WERI-Rb-1 (cell line): ENCODE results near the gene GRID1.

Experiments used
- DNase-seq: peaks from one replicate; pipeline ENCODE4 v3.0.0-alpha.2; 2020
- H3K27ac ChIP-seq: fragments of 250-450 bp; sonication (Bioruptor Pico); 2 replicates; pipeline ENCODE4 v1.5.1; 2020; ENCODE audit warnings: mild to moderate bottlenecking, moderate library complexity
- H3K27me3 ChIP-seq: fragments of 250-450 bp; sonication (Bioruptor Pico); 2 replicates; pipeline ENCODE4 v1.5.1; 2021; ENCODE audit warnings: mild to moderate bottlenecking, low read depth, moderate library complexity; ENCODE audit not compliant: insufficient read depth, severe bottlenecking
- H3K36me3 ChIP-seq: fragments of 250-450 bp; sonication (Bioruptor Pico); 2 replicates; pipeline ENCODE4 v1.5.1; 2020; ENCODE audit warnings: mild to moderate bottlenecking, moderate library complexity
- H3K4me3 ChIP-seq: 2 replicates; pipeline ENCODE4 v1.5.1; 2011; ENCODE audit warnings: low read depth, mild to moderate bottlenecking, control low read depth, low read length
- H3K9me3 ChIP-seq: fragments of 250-450 bp; sonication (Bioruptor Pico); 2 replicates; pipeline ENCODE4 v1.5.1; 2021; ENCODE audit warnings: mild to moderate bottlenecking, moderate library complexity; ENCODE audit not compliant: severe bottlenecking
- TF ChIP-seq, protein P1 (sequence below): IDR thresholded peaks from 2 replicates; pipeline ENCODE4 v1.5.1; 2011; ENCODE audit warnings: low read depth, mild to moderate bottlenecking, control low read depth, inconsistent platforms, low read length

GRID1 gene

DNA sequence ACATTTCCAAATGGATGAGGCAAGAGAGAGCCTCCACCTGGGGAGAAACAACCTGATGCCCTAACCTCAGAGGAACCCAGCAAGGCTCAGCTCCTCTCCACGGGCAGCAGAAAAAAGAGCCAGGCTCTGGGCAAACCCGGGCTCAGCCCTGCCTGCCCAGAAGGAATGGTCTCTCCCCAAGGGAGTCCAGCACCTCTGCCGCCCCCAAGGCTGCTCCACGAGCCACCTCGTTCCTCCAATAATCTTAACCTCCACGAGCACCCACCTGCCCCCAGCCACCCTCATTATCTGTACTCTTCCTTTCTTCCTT lies 154.2 kb downstream of the GRID1 start:
- Histone ChIP-seq H3K27me3 (no peaks in the 10 kb centered on the region), H3K4me3 (no peak overlapping the region), H3K27ac (no peak overlapping the region), H3K9me3 (no peaks in the 10 kb centered on the region), H3K36me3 (no peaks in the 10 kb centered on the region)
- DNase-seq, result no peak
- TF ChIP-seq, protein P1, sequence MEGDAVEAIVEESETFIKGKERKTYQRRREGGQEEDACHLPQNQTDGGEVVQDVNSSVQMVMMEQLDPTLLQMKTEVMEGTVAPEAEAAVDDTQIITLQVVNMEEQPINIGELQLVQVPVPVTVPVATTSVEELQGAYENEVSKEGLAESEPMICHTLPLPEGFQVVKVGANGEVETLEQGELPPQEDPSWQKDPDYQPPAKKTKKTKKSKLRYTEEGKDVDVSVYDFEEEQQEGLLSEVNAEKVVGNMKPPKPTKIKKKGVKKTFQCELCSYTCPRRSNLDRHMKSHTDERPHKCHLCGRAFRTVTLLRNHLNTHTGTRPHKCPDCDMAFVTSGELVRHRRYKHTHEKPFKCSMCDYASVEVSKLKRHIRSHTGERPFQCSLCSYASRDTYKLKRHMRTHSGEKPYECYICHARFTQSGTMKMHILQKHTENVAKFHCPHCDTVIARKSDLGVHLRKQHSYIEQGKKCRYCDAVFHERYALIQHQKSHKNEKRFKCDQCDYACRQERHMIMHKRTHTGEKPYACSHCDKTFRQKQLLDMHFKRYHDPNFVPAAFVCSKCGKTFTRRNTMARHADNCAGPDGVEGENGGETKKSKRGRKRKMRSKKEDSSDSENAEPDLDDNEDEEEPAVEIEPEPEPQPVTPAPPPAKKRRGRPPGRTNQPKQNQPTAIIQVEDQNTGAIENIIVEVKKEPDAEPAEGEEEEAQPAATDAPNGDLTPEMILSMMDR, result no peak

DNA sequence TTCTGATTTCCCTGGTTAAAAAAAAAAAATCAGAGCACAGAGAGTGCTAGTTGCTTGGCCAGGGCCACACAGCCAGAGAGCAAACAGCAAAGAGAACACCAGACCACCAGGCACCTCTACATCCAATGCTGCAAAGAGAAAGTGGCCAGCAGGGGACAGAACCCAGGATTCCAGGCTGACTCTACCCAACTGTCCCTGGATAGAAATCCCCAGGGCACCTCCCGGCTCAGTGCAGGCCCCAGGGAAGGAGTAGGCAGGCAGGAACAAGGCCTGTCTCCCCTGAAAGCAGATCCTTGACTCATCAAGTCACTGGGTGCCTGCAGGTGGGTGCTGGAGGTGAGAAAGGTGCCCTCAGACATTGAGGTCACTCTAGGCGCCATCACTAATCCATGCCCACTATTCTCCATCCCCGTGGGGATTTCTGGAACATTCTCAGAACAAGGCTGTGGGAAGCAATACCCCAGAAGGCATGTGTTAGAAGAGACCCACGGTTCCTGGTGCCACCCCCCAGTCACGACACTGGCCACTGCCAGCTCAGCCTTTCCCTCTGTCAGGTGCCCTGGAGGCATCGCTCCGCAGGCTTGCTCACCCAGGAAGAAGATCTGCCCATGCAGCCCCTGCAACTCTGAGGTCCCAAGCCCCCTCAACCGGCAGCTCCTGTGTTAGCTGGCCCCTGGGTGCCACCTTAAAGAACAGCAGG lies 154.8 kb downstream of the GRID1 start:
- Histone ChIP-seq H3K36me3 (no peaks in the 10 kb centered on the region), H3K27me3 (no peaks in the 10 kb centered on the region), H3K9me3 (no peaks in the 10 kb centered on the region), H3K4me3 (no peak overlapping the region), H3K27ac (no peak overlapping the region)
- TF ChIP-seq, protein P1, result no peak
- DNase-seq, result no peak

DNA sequence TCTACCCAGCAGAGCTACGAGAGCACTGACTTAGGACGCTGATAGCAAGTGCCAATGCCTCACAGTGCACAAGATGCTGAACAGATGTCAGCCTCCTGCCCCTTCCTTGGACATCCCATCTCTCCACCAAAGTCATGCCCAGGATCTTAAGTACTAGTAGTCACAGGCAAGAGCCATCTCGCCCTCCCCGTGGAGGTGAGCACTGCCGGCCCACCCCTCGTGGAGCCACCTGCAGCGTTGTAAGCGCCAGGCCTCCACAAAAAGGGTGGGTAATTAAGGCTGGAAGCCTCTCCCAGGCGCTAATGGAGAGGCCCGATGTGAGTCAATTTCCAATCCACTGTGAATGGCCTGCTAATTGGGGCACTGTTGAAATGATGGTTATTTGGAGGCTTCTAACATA lies 156.2 kb downstream of the GRID1 start:
- no peaks in the 10 kb centered on the region for H3K36me3 ChIP-seq
- H3K4me3 ChIP-seq, result no peak overlapping the region
- no peaks in the 10 kb centered on the region for H3K27me3 ChIP-seq
- no peaks in the 10 kb centered on the region for H3K9me3 ChIP-seq
- H3K27ac ChIP-seq, result no peak overlapping the region
- TF ChIP-seq, protein P1, result no peak
- no peak for DNase-seq

DNA sequence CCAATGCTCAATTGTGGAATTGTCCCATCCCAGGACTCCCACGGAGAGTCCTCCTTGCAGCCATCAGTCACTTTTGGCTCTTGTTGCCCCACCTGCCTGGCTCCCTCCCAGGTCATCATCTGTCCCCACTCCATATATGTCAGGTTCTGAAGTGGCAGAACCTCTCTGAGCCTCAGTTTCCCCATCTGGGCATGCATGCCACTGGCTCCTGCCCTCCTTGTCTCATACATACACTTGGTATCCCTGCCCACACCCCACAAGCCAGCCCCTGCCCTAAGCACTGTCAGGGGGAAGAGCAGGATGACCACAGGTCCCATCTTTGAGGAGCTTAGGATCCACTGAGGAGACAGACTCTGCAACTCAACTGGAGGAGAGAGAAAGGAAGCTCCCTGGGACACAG lies 156.9 kb downstream of the GRID1 start:
- no peaks in the 10 kb centered on the region for H3K27me3 ChIP-seq

DNA sequence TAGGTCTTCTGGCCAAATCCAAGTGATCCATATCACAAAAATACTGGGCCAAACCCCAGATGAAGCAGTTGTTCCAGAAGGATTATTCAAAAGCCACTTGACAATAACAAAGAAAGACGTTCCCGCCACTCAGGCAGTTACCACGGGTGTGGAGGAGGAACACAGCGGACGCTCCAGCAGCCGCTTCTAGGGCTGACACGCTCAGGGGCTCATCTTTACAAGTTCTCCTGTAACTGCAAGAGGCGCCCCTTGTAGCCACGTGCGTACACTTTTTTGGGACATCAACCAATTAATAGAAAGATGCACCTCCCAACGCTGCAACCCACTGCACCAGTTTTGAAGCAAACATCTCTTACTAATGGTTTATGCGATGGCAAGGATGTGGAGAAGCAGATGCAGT lies 159.4 kb downstream of the GRID1 start:
- no peaks in the 10 kb centered on the region for H3K36me3 ChIP-seq
- TF ChIP-seq, protein P1, result no peak
- H3K27me3 ChIP-seq, result no peaks in the 10 kb centered on the region
- H3K9me3 ChIP-seq, result no peaks in the 10 kb centered on the region
- no peak overlapping the region for H3K4me3 ChIP-seq
- no peak for DNase-seq
- H3K27ac ChIP-seq, result no peak overlapping the region

More for the DNA sequence above, 156.9 kb downstream of the GRID1 start:
- Histone ChIP-seq H3K4me3 (no peak overlapping the region), H3K27ac (no peak overlapping the region), H3K9me3 (no peaks in the 10 kb centered on the region), H3K36me3 (no peaks in the 10 kb centered on the region)
- DNase-seq, result no peak
- TF ChIP-seq, protein P1, result no peak

DNA sequence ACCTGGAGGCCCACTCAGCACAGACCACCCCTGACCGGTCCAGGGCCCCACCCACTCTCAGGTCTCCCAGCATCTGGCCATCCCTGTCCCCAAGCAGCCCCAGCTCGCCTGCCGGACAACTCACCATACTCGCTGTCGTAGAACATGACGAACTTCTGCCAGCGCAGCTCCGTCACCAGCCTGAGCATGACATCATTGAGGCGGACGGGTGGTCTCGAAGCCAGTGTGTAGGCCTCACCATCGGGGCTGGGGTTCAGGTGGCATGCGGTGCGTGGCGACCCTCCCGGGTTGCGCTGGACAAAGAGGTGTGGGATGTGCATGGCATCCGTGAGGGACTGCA lies 160.4 kb downstream of the GRID1 start:
- TF ChIP-seq, protein P1, result no peak
- no peak overlapping the region for H3K4me3 ChIP-seq
- no peaks in the 10 kb centered on the region for H3K9me3 ChIP-seq
- H3K27ac ChIP-seq, result no peak overlapping the region
- H3K36me3 ChIP-seq, result no peaks in the 10 kb centered on the region
- no peak for DNase-seq
- no peaks in the 10 kb centered on the region for H3K27me3 ChIP-seq
